ENCODE results near the gene PAN3. TPM values are rescaled to one million over a fixed set of nuclear protein-coding genes. Genes with fewer than 3 reads are reported as not detected.

Gene PAN3
- total RNA-seq, 4 donors from 2014 or later = 5.5 to 14.7 (median 9.4) TPM

DNA sequence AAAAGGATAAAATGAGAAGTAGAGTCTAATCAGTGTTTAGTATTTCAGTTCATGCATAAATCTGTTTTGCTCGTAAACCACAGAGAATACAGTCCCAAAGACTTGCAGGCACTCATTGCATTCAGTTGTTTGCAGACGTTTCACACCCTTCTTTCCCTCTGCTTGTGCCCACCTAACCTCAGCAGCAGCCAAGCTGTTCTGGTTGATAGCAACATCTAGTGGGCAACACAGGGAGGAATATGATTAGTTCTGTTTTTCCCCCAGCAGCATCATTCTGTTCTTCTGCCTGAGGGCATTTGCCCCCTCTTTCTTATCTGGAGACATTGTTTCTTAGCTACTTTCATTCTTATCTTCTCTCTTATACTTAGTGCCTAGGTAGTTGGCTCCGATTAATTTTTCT is 135.6 kb downstream of the PAN3 start:
- H3K36me3 ChIP-seq = peaks cover 0 to 10% of the 10 kb centered on the region in 2 donors
- no peak overlapping the region for H3K27ac ChIP-seq
- no peaks in the 10 kb centered on the region for H3K9me3 ChIP-seq
- H3K4me1 ChIP-seq = no peaks in the 10 kb centered on the region
- ATAC-seq (no peak), DNase-seq (no peak)
- TF ChIP-seq CTCF (IDR thresholded peaks at IDR 0.05 in 4 of 5, conservative IDR thresholded peaks at IDR 0.05 in 1 of 5) = no peak
- no peak for TF ChIP-seq POLR2A (IDR thresholded peaks at IDR 0.05)
- intact Hi-C loops (cut with DNase I; ENCODE audit: low total_unique reads) = no loop called here
- in situ Hi-C loops (cut with MboI; ENCODE audit: low sequenced_read_pairs in 4 of 4) = no loop called here
- no peak overlapping the region for H3K4me3 ChIP-seq
- no peaks in the 10 kb centered on the region for H3K27me3 ChIP-seq

DNA sequence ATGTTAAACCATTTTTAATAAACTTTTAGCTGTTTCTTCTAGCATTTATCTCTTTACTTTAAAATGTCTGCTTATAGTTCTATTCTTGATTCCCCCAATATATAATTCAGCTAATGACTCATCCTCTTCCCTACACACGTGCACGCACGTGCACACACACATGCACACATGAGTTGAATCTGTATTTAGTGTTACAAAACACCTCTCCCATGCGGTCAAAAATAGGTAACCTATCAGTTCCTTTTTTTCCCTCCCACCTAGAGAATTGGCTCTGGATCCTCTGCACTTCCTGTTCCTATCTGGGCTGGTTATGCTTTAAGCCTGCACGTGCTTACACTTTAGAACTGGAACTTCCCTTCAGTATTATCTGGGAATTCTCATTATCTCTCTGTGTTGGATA is 144.1 kb downstream of the PAN3 start:
- DNase-seq (no peak), ATAC-seq (no peak)
- intact Hi-C loops (cut with DNase I; ENCODE audit: low total_unique reads) (no loop called here), in situ Hi-C loops (cut with MboI; ENCODE audit: low sequenced_read_pairs in 4 of 4) (no loop called here)
- Histone ChIP-seq H3K36me3 (peaks cover 0 to 38% of the 10 kb centered on the region in 2 donors), H3K27me3 (no peaks in the 10 kb centered on the region), H3K9me3 (no peaks in the 10 kb centered on the region), H3K27ac (no peak overlapping the region), H3K4me3 (no peak overlapping the region), H3K4me1 (no peaks in the 10 kb centered on the region)
- TF ChIP-seq CTCF (IDR thresholded peaks at IDR 0.05 in 4 of 5, conservative IDR thresholded peaks at IDR 0.05 in 1 of 5) (no peak), POLR2A (IDR thresholded peaks at IDR 0.05) (no peak)

DNA sequence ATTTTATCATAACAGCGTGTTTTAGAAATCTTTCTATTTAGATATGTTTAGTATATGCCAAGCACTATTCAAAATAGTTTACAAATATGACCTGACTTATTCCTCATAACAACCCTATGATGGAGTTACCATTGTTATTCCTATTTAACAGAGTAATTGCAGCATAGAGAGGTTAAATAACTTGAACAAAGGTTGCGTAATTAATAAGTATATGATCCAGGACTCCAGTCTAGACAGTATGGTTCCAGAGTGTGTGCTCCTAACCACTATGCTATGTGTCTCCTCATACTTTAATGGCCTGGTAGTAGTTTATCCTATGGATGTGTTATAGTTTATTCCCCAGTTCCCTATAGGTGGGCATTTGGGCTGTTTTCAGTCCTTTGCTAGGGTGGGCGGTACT is 145.3 kb downstream of the PAN3 start:
- intact Hi-C loops (cut with DNase I; ENCODE audit: low total_unique reads) = no loop called here
- Histone ChIP-seq H3K27ac (no peak overlapping the region), H3K36me3 (peaks cover 0 to 47% of the 10 kb centered on the region in 2 donors), H3K4me1 (no peaks in the 10 kb centered on the region), H3K9me3 (no peaks in the 10 kb centered on the region), H3K4me3 (no peak overlapping the region), H3K27me3 (no peaks in the 10 kb centered on the region)
- TF ChIP-seq POLR2A (IDR thresholded peaks at IDR 0.05) (no peak), CTCF (IDR thresholded peaks at IDR 0.05 in 4 of 5, conservative IDR thresholded peaks at IDR 0.05 in 1 of 5) (no peak)
- in situ Hi-C loops (cut with MboI; ENCODE audit: low sequenced_read_pairs in 4 of 4) = no loop called here
- no peak for ATAC-seq
- no peak for DNase-seq

DNA sequence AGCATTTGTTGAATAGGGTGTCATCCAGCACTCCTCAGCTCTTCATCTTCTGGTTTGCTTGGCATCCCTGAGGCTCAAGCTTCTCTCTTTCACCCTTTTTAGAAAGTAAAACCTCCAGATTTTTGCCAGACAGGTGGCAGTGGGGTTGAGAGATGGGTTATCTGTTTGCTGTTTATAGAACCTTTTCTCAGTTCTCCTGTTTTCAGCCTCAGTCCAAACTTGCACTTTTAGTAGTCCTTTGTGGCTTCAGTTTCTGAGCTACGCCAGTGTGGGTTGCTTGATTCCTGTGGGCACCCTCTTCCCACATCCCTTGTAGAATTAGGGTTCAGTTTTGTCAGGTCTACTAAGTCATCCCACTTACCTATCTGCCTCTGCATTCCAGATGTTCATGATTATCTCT is 147.9 kb downstream of the PAN3 start:
- in situ Hi-C loops (cut with MboI; ENCODE audit: low sequenced_read_pairs in 4 of 4) = no loop called here
- no peaks in the 10 kb centered on the region for H3K4me1 ChIP-seq
- H3K27me3 ChIP-seq = no peaks in the 10 kb centered on the region
- H3K4me3 ChIP-seq = no peak overlapping the region
- H3K9me3 ChIP-seq = no peaks in the 10 kb centered on the region
- H3K36me3 ChIP-seq = peaks cover 0 to 50% of the 10 kb centered on the region in 2 donors
- DNase-seq = no peak
- intact Hi-C loops (cut with DNase I; ENCODE audit: low total_unique reads) = no loop called here
- TF ChIP-seq CTCF (IDR thresholded peaks at IDR 0.05 in 4 of 5, conservative IDR thresholded peaks at IDR 0.05 in 1 of 5) (no peak), POLR2A (IDR thresholded peaks at IDR 0.05) (no peak)
- H3K27ac ChIP-seq = no peak overlapping the region
- ATAC-seq = no peak

- Histone ChIP-seq H3K9me3 (no peaks in the 10 kb centered on the region), H3K36me3 (peaks cover 0 to 19% of the 10 kb centered on the region in 2 donors), H3K27ac (no peak overlapping the region), H3K27me3 (no peaks in the 10 kb centered on the region), H3K4me1 (no peaks in the 10 kb centered on the region), H3K4me3 (no peak overlapping the region)
- intact Hi-C loops (cut with DNase I; ENCODE audit: low total_unique reads) (no loop called here), in situ Hi-C loops (cut with MboI; ENCODE audit: low sequenced_read_pairs in 4 of 4) (no loop called here)
- no peak for TF ChIP-seq POLR2A (IDR thresholded peaks at IDR 0.05)
- no peak for TF ChIP-seq CTCF (IDR thresholded peaks at IDR 0.05 in 4 of 5, conservative IDR thresholded peaks at IDR 0.05 in 1 of 5)
- ATAC-seq = no peak
- no peak for DNase-seq
Measured at GRCh38 chr13:28297341-28297740, 159.0 kb downstream of the PAN3 start.
